ENCODE measurements around the gene CREB5. TPM values are rescaled to one million over a fixed set of nuclear protein-coding genes. Genes with fewer than 3 reads are reported as not detected.

The CREB5 gene
- total and polyA plus RNA-seq, 2 of the 8 experiments (the other 6 are each of a cell fraction or from before 2014, with no cell fraction given) = 2.4 to 2.7 TPM

DNA sequence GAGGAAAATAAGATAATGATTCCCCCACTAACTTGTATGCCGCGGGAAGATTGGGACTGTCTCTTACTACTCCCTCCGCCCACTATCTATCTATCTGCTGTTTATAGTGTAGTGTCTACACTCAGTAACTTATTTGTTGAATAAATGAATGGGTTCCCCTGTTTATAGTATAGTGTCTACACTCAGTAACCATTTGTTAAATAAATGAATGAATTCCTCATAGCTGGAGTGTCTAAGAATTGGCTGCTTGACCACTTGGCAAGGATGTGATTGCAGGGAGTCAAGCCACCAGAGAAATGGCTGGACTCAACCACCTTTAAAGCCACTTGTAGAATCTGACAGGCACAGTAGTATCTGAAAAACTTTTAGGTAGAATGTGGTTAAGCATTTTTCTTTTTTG lies 398.7 kb downstream of the CREB5 start:
- Histone ChIP-seq H3K14ac (ENCODE audit: insufficient read length) (no peak overlapping the region), H3K36me3 (ENCODE audit: control insufficient read depth in 2 of 4, insufficient read depth in 4 of 4, low read length in 3 of 4) (no peaks in the 10 kb centered on the region), H3K9ac (replicated peaks in 1 of 4; ENCODE audit: extremely low read depth in 1 of 4, low read depth in 3 of 4, low read length in 3 of 4) (no peak overlapping the region), H2AFZ (ENCODE audit: low read length) (no peak overlapping the region), H3K79me2 (ENCODE audit: control insufficient read depth in 1 of 2, insufficient read depth in 2 of 2, low read length in 2 of 2) (no peaks in the 10 kb centered on the region), H2BK20ac (ENCODE audit: low read length) (no peak overlapping the region), H2BK12ac (ENCODE audit: low read depth, low read length) (no peak overlapping the region), H3K23me2 (ENCODE audit: low read depth, low read length) (no peaks in the 10 kb centered on the region), H2AK5ac (ENCODE audit: low read depth, low read length) (no peak overlapping the region), H3K27me3 (replicated peaks in 1 of 4; ENCODE audit: control insufficient read depth in 3 of 4, extremely low read depth in 1 of 4, insufficient read depth in 3 of 4, low read length in 3 of 4) (no peaks in the 10 kb centered on the region; a peak in 1 of 7 replicates), H3K18ac (ENCODE audit: extremely low read depth, low read length) (no peak overlapping the region), H2BK120ac (replicated peaks; ENCODE audit: low read depth, low read length) (no peak overlapping the region), H3K79me1 (ENCODE audit: low read depth, low read length) (no peaks in the 10 kb centered on the region), H3K4me1 (replicated peaks in 1 of 4; ENCODE audit: control insufficient read depth in 3 of 4, insufficient read depth in 4 of 4, low read length in 3 of 4) (no peaks in the 10 kb centered on the region), H3K27ac (ENCODE audit: low read depth, low read length) (no peak overlapping the region), H4K91ac (replicated peaks; ENCODE audit: insufficient read length, low read length) (no peak overlapping the region), H2BK5ac (ENCODE audit: low read depth, low read length) (no peak overlapping the region), H3K56ac (replicated peaks; ENCODE audit: insufficient read length, low read depth, low read length) (no peak overlapping the region), H3K9me3 (ENCODE audit: insufficient read depth in 2 of 2, low read depth in 1 of 2, low read length in 1 of 2) (no peaks in the 10 kb centered on the region), H3K4me3 (ENCODE audit: extremely low read depth in 1 of 4, insufficient read depth in 2 of 4, low read depth in 3 of 4, low read length in 4 of 4) (no peak overlapping the region), H4K5ac (ENCODE audit: insufficient read length, low read depth, low read length) (no peak overlapping the region), H3K23ac (ENCODE audit: insufficient read length) (no peak overlapping the region), H3K4me2 (ENCODE audit: insufficient read depth in 1 of 2, low read depth in 2 of 2, low read length in 2 of 2) (no peak overlapping the region), H4K8ac (ENCODE audit: extremely low read depth, insufficient read depth, low read length) (no peak overlapping the region), H2BK15ac (ENCODE audit: low read length) (no peak overlapping the region), H3K4ac (replicated peaks; ENCODE audit: insufficient read length, low read depth, low read length) (no peak overlapping the region), H4K20me1 (replicated peaks in 1 of 2; ENCODE audit: control insufficient read depth in 1 of 2, insufficient read depth in 2 of 2, low read length in 2 of 2) (no peaks in the 10 kb centered on the region)
- CTCF ChIA-PET (ENCODE audit: partially characterized antibody) = interaction anchor here (1.3 kb wide), 1 partner anchor 15 kb away, joined by 3 read pairs; no protein-coding TSS in a partner anchor
- POLR2A ChIA-PET (ENCODE audit: partially characterized antibody) = no interaction called here
- 100% methylated on average over 3 of the region's 3 CpGs; no CpG with 5 or more reads in 1 of the 2 experiments for WGBS, 2 experiments (ENCODE audit: extremely low coverage in 1 of 2, insufficient coverage in 1 of 2, insufficient read length in 1 of 2, insufficient replicate concordance in 2 of 2, low coverage in 1 of 2, low lambda C conversion rate in 2 of 2, missing lambda C conversion rate in 1 of 2)
- DNase-seq (ENCODE audit: low read depth in 1 of 2, low spot score in 2 of 2) (no peak), FAIRE-seq (no peak)
- TF ChIP-seq, protein P1, sequence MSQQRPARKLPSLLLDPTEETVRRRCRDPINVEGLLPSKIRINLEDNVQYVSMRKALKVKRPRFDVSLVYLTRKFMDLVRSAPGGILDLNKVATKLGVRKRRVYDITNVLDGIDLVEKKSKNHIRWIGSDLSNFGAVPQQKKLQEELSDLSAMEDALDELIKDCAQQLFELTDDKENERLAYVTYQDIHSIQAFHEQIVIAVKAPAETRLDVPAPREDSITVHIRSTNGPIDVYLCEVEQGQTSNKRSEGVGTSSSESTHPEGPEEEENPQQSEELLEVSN (IDR thresholded peaks at IDR 0.05) = no peak
- TF ChIP-seq PHF8 (conservative IDR thresholded peaks at IDR 0.05; ENCODE audit: low read depth, low read length) = no peak
- TF ChIP-seq EGR1 (IDR thresholded peaks at IDR 0.05; ENCODE audit: borderline replicate concordance, low read depth, low read length) = no peak
- no peak for TF ChIP-seq TCF12 (IDR thresholded peaks at IDR 0.05; ENCODE audit: low read depth, low read length)
- TF ChIP-seq CTBP2 (IDR thresholded peaks at IDR 0.05; ENCODE audit: borderline replicate concordance, insufficient read depth, insufficient read length, low read length) = no peak
- TF ChIP-seq JUND (IDR thresholded peaks at IDR 0.05; ENCODE audit: low read length) = no peak
- TF ChIP-seq, protein P2, sequence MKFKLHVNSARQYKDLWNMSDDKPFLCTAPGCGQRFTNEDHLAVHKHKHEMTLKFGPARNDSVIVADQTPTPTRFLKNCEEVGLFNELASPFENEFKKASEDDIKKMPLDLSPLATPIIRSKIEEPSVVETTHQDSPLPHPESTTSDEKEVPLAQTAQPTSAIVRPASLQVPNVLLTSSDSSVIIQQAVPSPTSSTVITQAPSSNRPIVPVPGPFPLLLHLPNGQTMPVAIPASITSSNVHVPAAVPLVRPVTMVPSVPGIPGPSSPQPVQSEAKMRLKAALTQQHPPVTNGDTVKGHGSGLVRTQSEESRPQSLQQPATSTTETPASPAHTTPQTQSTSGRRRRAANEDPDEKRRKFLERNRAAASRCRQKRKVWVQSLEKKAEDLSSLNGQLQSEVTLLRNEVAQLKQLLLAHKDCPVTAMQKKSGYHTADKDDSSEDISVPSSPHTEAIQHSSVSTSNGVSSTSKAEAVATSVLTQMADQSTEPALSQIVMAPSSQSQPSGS (IDR thresholded peaks at IDR 0.05; ENCODE audit: low read length) = no peak
- no peak for TF ChIP-seq SP2 (IDR thresholded peaks at IDR 0.05; ENCODE audit: low read length)
- TF ChIP-seq, protein P3, sequence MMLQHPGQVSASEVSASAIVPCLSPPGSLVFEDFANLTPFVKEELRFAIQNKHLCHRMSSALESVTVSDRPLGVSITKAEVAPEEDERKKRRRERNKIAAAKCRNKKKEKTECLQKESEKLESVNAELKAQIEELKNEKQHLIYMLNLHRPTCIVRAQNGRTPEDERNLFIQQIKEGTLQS (IDR thresholded peaks at IDR 0.05; ENCODE audit: insufficient read depth, low read depth, low read length) = no peak
- TF ChIP-seq RBBP5 (IDR thresholded peaks at IDR 0.05; ENCODE audit: borderline replicate concordance, low read depth, low read length) = no peak
- TF ChIP-seq FOSL1 (IDR thresholded peaks at IDR 0.05; ENCODE audit: insufficient read depth, low read depth, low read length) = no peak
- no peak for TF ChIP-seq SIX5 (IDR thresholded peaks at IDR 0.05; ENCODE audit: low read depth, low read length)
